GM19467 (cell line): ENCODE results near the gene CCDC141.
A peak's percentile ranks its signal among the peaks of the same experiment; 100 is the strongest.

Experiments used
- ATAC-seq: cut with Tn5 transposase; IDR thresholded peaks from one replicate; pipeline ENCODE4 v1.9.1; 2021; ENCODE audit warnings: mild to moderate bottlenecking, moderate library complexity; ENCODE audit not compliant: unreplicated experiment

CCDC141 gene

DNA sequence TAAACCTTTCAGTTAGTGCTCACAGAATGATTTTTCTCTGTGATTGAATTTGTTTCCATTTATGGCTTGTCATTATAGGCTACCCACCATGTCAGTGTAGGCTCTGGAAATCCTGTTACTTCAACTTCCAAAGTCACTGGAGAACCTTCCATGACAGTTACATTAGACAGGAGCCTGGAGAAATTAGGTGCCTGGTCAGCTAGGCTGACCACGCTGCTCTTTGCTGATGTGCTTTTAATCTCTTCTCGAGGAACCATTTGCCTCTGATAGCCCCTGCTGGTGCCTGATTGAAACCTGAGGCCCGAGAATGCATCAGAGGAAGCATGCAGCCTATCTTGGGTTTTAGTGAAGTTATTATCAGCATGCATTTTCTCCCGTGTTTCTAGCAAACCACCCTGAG, 213.1 kb downstream of the CCDC141 start:
- no peak for ATAC-seq

DNA sequence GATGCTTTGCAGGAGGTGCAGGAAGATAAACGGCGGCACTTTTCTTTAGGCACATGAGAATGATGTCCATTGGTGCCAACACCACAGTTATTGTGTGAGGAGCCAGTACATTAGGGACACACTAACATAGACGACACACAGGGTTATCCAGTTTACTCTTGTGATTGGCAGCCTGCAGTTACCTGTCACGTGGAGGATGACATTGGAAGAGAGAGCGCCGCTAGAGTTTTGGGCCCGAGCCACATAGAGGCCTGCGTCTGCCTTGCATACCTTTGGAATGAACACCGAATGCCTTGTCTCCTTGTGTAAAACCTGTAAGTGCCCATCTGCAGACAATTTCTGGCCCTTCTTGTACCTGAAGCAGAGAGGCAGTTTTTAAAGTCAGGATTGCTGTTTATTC, 215.9 kb downstream of the CCDC141 start:
- ATAC-seq = no peak

DNA sequence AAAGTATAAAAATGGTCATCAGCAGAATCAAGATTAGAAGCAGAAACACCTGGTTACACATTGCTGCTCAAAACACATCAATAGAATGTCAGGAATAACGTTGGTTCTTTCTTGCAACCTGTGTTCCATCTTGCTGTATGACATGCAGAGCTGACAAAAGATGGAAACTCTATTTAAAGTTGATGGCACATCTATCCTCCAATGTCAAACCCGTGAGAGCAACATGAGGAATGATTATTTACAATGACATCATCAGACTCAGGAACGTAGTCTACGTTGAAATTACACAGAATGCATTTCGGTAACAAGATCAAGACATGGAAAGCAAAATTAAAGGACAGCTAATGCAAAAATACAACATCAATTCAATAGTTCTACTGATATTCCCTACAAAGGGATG, 216.6 kb downstream of the CCDC141 start:
- ATAC-seq = no peak

- ATAC-seq = no peak
These were observed 219.5 kb downstream of the CCDC141 start for GRCh38 chr2:178830451-178830850.

DNA sequence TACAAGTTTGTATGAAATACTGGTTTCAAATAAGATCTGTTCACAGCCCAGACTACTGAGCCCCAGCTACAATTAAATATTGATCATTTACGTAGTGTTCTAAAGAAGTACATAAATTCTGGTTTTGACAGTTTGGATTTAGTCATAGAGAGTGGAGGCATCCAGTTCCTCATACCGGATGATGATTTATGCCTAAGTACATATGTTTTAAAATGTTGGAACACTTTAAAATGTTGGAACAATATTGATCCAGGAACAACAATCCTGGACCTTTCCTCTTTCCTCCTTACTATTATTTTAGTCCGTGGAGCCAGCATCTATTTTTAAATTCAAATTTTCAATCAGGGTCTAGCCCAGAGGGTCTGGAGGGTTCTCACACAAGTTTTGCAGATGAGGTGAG, 220.0 kb downstream of the CCDC141 start:
- ATAC-seq = no peak

GRCh38 chr2:178829299-178829960, 220.5 kb downstream of the CCDC141 start:
- no peak for ATAC-seq

DNA sequence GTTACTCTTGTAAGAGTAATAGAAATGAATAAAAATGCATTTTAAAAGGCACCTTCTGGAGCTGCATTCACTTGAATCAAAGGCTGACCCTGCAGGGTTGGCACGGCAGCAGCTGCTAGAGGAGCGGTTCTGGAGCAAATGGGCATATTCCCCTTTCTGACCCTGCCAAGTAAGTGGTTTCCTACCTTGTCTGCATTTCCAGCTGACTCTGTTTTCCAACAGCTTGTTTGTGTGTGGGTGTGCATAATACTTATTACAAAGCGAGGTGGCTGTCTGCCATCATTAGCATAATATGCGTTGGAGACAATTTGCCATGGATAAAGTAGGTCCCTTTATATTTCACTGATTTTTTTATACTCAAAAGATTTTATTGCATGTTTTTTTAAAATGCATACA, 221.5 kb downstream of the CCDC141 start:
- no peak for ATAC-seq

GRCh38 chr2:178827739-178828485, 222.0 kb downstream of the CCDC141 start:
- no peak for ATAC-seq

DNA sequence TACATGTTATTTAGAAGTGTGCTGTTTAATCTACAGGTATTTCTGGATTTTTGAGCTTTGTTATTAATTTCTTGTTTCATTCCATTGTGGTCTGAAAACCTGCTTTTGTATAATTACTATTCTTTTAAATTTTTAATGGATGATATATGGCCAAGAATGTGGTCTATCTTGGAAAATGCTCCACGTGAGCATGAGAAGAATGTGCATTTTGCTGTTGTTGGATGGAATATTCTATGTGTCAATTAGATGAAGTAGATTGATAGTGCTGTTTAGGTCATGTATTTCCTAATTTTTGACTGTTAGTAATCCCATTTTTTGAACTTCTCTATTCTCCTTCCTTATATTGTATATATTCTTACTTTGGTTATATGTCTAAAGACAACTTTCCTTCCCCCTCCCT, 222.8 kb downstream of the CCDC141 start:
- no peak for ATAC-seq

GRCh38 chr2:178825183-178825582, 224.8 kb downstream of the CCDC141 start:
- ATAC-seq = no peak

GRCh38 chr2:178824181-178824580, 225.8 kb downstream of the CCDC141 start:
- ATAC-seq = no peak

DNA sequence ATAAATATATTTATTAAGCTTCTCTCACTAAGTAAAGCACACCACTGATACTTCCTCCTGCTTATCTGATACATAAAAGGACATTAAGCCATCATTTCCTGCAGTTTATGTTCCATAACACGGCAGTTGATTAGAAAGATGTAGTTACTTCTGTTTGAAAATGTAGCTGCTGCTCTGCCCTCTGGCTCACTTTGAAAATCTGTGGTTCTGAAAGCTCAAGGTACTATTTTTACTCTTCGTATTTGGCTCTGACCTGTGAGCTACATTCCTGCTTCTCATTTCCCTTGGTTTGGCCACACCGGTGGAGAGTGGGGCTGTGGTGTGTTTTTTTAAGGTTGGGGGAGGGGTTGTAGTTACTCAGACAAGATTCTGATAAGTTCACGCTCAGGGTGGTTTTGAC, 229.9 kb downstream of the CCDC141 start:
- ATAC-seq = peak; percentile 85

DNA sequence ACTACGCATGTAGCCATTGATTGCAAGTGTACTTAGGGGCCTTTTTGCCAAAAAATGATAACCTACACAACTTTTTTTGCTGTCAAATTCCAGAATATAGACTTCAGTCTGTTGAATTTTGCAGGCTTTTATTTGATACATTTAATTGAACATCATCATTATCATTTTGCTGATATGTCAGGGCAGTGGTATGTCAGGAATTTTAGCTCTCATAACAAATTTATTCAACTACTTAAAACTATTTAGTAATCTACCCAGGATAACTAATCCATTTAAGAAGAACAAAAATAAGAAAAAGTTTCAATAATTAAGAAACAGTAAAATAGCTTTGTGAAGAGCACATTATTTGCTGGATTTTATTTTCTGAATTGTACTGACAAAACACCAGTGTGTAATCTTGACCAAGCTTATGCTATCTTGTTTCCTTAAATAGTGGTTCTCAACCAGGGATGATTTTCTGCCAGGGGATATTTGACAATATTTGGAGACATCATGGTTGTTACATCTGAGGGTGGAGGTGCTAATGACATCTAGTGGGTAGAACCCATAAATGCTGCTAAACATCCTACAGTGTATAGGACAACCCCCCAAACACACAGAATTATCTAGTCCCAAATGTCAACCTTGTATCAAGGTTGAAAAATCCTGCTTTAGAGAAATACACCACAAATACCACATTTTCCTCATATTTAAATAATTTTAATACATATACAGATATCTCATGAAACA, 230.6 kb downstream of the CCDC141 start:
- no peak for ATAC-seq

- no peak for ATAC-seq
These were observed 238.0 kb downstream of the CCDC141 start for GRCh38 chr2:178811901-178812300.

DNA sequence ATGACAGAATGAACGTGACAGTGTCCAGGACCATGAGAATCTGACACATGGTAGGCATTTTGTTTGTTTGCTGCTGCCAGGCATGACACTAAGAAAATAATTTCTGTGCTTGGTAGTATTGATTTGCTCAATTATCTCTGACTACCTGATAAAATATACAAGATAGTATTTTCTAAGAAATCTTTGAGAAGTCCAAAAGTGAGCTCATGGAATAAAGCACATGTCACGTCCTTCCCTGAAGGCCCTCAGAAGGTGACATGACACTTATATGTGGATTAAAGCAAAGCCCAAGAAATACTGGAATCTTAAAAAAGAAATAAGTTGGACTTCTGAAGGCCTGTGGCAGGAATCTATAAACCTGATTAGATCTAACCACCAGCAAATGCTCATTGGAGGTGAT, 238.9 kb downstream of the CCDC141 start:
- ATAC-seq = no peak

DNA sequence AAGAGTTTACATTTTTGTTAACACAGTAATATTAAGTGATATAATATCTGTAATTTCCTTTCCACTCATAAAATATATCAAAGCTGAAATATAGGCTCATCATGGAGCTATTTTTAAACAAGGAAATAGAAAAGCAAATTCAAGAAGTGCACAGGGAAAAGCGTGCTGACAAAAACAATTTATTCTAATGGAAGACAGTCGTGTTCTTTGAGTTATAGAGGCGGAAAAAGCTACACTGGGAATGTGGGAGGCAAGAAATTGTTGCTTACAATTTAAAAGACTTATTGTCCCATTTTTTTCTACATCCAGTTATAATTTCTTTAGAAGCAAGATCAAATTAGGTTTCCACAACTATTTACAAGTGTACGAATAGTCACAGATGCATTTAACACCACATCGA, 239.5 kb downstream of the CCDC141 start:
- no peak for ATAC-seq

GRCh38 chr2:178807227-178808008, 242.5 kb downstream of the CCDC141 start, which contains the start of gene TTN:
TSS of gene TTN (minus strand) at chr2:178807423. CDS start at chr2:178804642, 2,781 bp downstream.
- no peak for ATAC-seq

GRCh38 chr2:178806543-178806942, 243.4 kb downstream of the CCDC141 start:
- no peak for ATAC-seq

- ATAC-seq = no peak
These were observed 244.5 kb downstream of the CCDC141 start for GRCh38 chr2:178805457-178805856.

GRCh38 chr2:178804791-178805190, 245.1 kb downstream of the CCDC141 start:
- ATAC-seq = peak; percentile 72

GRCh38 chr2:178800510-178800909, 249.4 kb downstream of the CCDC141 start:
- no peak for ATAC-seq
